Measurements from ENCODE around the gene IL9.

GRCh38 chr5:135864503-135865435 lies 30.9 kb downstream of the IL9 start:
- TF ChIP-seq TAF1 (IDR thresholded peaks at IDR 0.05; ENCODE audit: low read depth): no peak
- no peak for TF ChIP-seq YY1 (IDR thresholded peaks at IDR 0.05; ENCODE audit: low read depth)
- no peak for TF ChIP-seq EP300 (IDR thresholded peaks at IDR 0.05; ENCODE audit: borderline replicate concordance)

Data from Ishikawa (cell line).